Heart right ventricle (tissue), 16 donors: Measurements from ENCODE around the gene SLC37A4. TPM values are rescaled to one million over a fixed set of nuclear protein-coding genes. Genes with fewer than 3 reads are reported as not detected.
A peak's percentile ranks its signal among the peaks of the same experiment; 100 is the strongest.

Source experiments
- ATAC-seq, 8 donors: fragments of 200-7000 bp; cut with Tn5 transposase; one replicate each; pipeline ENCODE4 v1.9.1; 2020; ENCODE audit warnings: mild to moderate bottlenecking in 8 of 8, moderate library complexity in 8 of 8, moderate number of reproducible peaks in 1 of 8
- DNase-seq, 2 donors: peaks; one replicate each; pipeline ENCODE4 v3.0.0-alpha.2; 2020
- H3K27ac ChIP-seq, 10 donors: fragments of 200-600 bp; sonication (generic) in 2 of 10; one replicate each; pipeline versions ENCODE4 v1.5.0 to v1.8.0; 2020 to 2022; ENCODE audit warnings: mild to moderate bottlenecking in 3 of 10
- H3K27me3 ChIP-seq, 7 donors: fragments of 200-600 bp; one replicate each; pipeline ENCODE4 v1.8.0; 2021 to 2022; ENCODE audit warnings: mild to moderate bottlenecking in 2 of 7
- H3K36me3 ChIP-seq, 9 donors: fragments of 200-600 bp; sonication (generic) in 1 of 9; one replicate each; pipeline versions ENCODE4 v1.5.0 to v1.8.0; 2020 to 2022; ENCODE audit warnings: mild to moderate bottlenecking in 2 of 9
- H3K4me1 ChIP-seq, 9 donors: fragments of 200-600 bp; sonication (generic) in 1 of 9; one replicate each; pipeline versions ENCODE4 v1.5.0 to v1.8.0; 2020 to 2022; ENCODE audit warnings: mild to moderate bottlenecking in 4 of 9
- H3K4me3 ChIP-seq, 10 donors: fragments of 200-600 bp; sonication (generic) in 2 of 10; one replicate each; pipeline versions ENCODE4 v1.5.0 to v1.8.0; 2020 to 2022; ENCODE audit warnings: mild to moderate bottlenecking in 7 of 10, moderate library complexity in 2 of 10
- H3K9me3 ChIP-seq, 11 donors: fragments of 200-600 bp in 10 of 11; sonication (generic) in 2 of 11; one replicate each; pipeline versions ENCODE4 v1.5.0 to v1.8.0; 2013 to 2022; ENCODE audit warnings: mild to moderate bottlenecking in 2 of 11, control low read depth in 1 of 11, moderate library complexity in 1 of 11
- CTCF ChIP-seq, 9 donors: fragments of 200-600 bp; sonication (generic) in 2 of 9; IDR thresholded peaks; one replicate each; pipeline versions ENCODE4 v1.5.0 to v1.8.0; 2021 to 2022; ENCODE audit warnings: antibody characterized with exemption in 9 of 9, mild to moderate bottlenecking in 5 of 9, moderate library complexity in 1 of 9
- WGBS, 2 donors: extraction: QIAGEN DNeasy Blood & Tissue Kit; methylation state at CpG; one replicate each; pipeline ENCODE4 v1.1.7; 2013; ENCODE audit warnings: inconsistent platforms in 1 of 2; 5-methylcytosine and 5-hydroxymethylcytosine counted together
- intact Hi-C, 10 donors: fragments of 100-400 bp; cut with DNase I; formaldehyde crosslinking; loops; one replicate each; pipeline versions ENCODE4 v1.11.1 to v1.14.2; 2022
- polyA plus RNA-seq, 2 donors: library from polyadenylated mRNA; stranded (reverse); fragments of 200-250 nt; gene quantifications; one replicate each; pipeline ENCODE4 v1.2.3, GENCODE V29; 2013
- total RNA-seq, 10 donors: library from RNA; stranded (reverse); fragmentation: NEBNext Ultra II Directional in 3 of 10; extraction: Animal tissue kit (Norgen Biotek cat#: 25700) in 3 of 10; gene quantifications; one replicate each; pipeline versions ENCODE4 v1.2.1 to v1.2.4, GENCODE V29; 2021 to 2023
- donor health status: Arrhythmogenic right ventricular cardiomyopathy.
- donor health status: ischemic (EF 13 %, LVEDD 7.1; RV severe dilation, severe dysfunction).
- donor health status: healthy with polysubstance abuse.
- donor health status: DM: no; HTN: yes; CAD: no.
- donor health status: DM: no; HTN: no; CAD: no.
- donor health status: ischemic (EF 25% LVEDD 6.9; RV normal size, moderate dysfunction).
- donor health status: ischemic (EF 25% LVEDD 5.7; RV mildly dilated, moderate dysfunction).
- donor health status: healthy.
- donor health status: DM: yes; HTN: yes; CAD: no.
- donor health status: Ischemic cardiomyopathy.
- donor health status: ischemic (EF 35%, LVEDD 5.7; RV mildly dilated, moderate dysfunction).
- donor health status: nonischemic (EF 11% LVEDD 7.7; RV severe dilation, severe dysfunction).
- donor health status: DM: yes; HTN: yes; CAD: no.
- donor health status: PGD.
- donor health status: ischemic (EF 29% LVEDD 5.4; RV normal size, mild dysfunction).
- donor health status: nonischemic (EF 23%, LVEDD 6.1; RV moderate dilation, normal function).

SLC37A4 gene
- total and polyA plus RNA-seq, 12 donors: 3.8 to 12.0 (median 6.9) TPM

GRCh38 chr11:119031912-119032280, 1.2 kb upstream of the SLC37A4 start:
- Histone ChIP-seq H3K36me3 (peaks cover 0 to 10% (median 0%) of the 10 kb centered on the region in 9 donors), H3K4me3 (no peak overlapping the region), H3K27me3 (no peaks in the 10 kb centered on the region), H3K27ac (no peak overlapping the region), H3K9me3 (no peaks in the 10 kb centered on the region), H3K4me1 (peaks cover 9 to 28% (median 20%) of the 10 kb centered on the region in 9 donors)
- DNase-seq (no peak), ATAC-seq (no peak)
- TF ChIP-seq CTCF (IDR thresholded peaks at IDR 0.05): no peak
- intact Hi-C loops: loop anchor here in 1 of 10 donors (2.0 kb wide), 1 partner anchor 63 kb away; a partner anchor contains a TSS
- 82 to 84% methylated on average over 8 to 9 of the region's 9 CpGs for WGBS, 2 donors

GRCh38 chr11:119030029-119030328, 698 bp downstream of the SLC37A4 start:
- intact Hi-C loops: loop anchor here in 1 of 10 donors (2.0 kb wide), 1 partner anchor 65 kb away; a partner anchor contains a TSS
- Histone ChIP-seq H3K4me3 (peak overlapping the region; percentile 67 to 89 (median 80)), H3K4me1 (peaks cover 9 to 37% (median 29%) of the 10 kb centered on the region in 9 donors), H3K36me3 (peaks cover 0 to 30% (median 0%) of the 10 kb centered on the region in 9 donors), H3K27me3 (no peaks in the 10 kb centered on the region), H3K9me3 (no peaks in the 10 kb centered on the region), H3K27ac (peak overlapping the region in 9 of 10 donors; percentile 30 to 86 (median 73))
- no peak for TF ChIP-seq CTCF (IDR thresholded peaks at IDR 0.05)
- DNase-seq: no peak
- peak in 1 of 8 donors; percentile 45 for ATAC-seq
- 7% methylated on average over 13 of the region's 13 CpGs for WGBS, 2 donors

GRCh38 chr11:119029340-119030028, 1.2 kb downstream of the SLC37A4 start:
- intact Hi-C loops: loop anchor here in 1 of 10 donors (2.0 kb wide), 1 partner anchor 65 kb away; a partner anchor contains a TSS
- ATAC-seq (peak in 4 of 8 donors; percentile 1 to 19 (median 11)), DNase-seq (peak in 1 of 2 donors; percentile 21)
- TF ChIP-seq CTCF (IDR thresholded peaks at IDR 0.05): no peak
- H3K4me1 ChIP-seq: peaks cover 11 to 42% (median 34%) of the 10 kb centered on the region in 9 donors
- peaks cover 0 to 35% (median 3%) of the 10 kb centered on the region in 9 donors for H3K36me3 ChIP-seq
- no peaks in the 10 kb centered on the region for H3K27me3 ChIP-seq
- WGBS, 2 donors: 71 to 73% methylated on average over 10 of the region's 10 CpGs
- peak overlapping the region in 8 of 10 donors; percentile 30 to 86 (median 73) for H3K27ac ChIP-seq
- H3K9me3 ChIP-seq: no peaks in the 10 kb centered on the region
- peak overlapping the region in 9 of 10 donors; percentile 67 to 89 (median 81) for H3K4me3 ChIP-seq

GRCh38 chr11:119029069-119029339, 1.7 kb downstream of the SLC37A4 start:
- ATAC-seq (no peak), DNase-seq (no peak)
- Histone ChIP-seq H3K27ac (peak overlapping the region in 4 of 10 donors; percentile 25 to 86 (median 60)), H3K9me3 (no peaks in the 10 kb centered on the region), H3K36me3 (peaks cover 0 to 39% (median 8%) of the 10 kb centered on the region in 9 donors), H3K4me3 (peak overlapping the region in 1 of 10 donors; percentile 86), H3K4me1 (peaks cover 13 to 47% (median 39%) of the 10 kb centered on the region in 9 donors), H3K27me3 (no peaks in the 10 kb centered on the region)
- WGBS, 2 donors: 89 to 95% methylated on average over 1 of the region's 1 CpG
- TF ChIP-seq CTCF (IDR thresholded peaks at IDR 0.05): no peak
- intact Hi-C loops: no loop called here
